Mucosa of rectum (tissue), 2 donors: Measurements from ENCODE around the gene PIK3AP1.
"Not testable (repeated sequence)": the region's sequence is repeated elsewhere in the genome, so short reads cannot be mapped to it uniquely, and the experiment has no call there.

ENCODE experiments used
- H3K27ac ChIP-seq, 2 donors: one replicate each; pipeline ENCODE4 v1.7.0; 2013; ENCODE audit warnings: inconsistent platforms in 2 of 2, low read depth in 2 of 2, low read length in 2 of 2
- H3K27me3 ChIP-seq, 2 donors: one replicate each; pipeline ENCODE4 v1.7.0; 2013; ENCODE audit warnings: low read length in 2 of 2; ENCODE audit not compliant: control insufficient read depth in 2 of 2, insufficient read depth in 2 of 2
- H3K36me3 ChIP-seq, 2 donors: one replicate each; pipeline ENCODE4 v1.7.0; 2013; ENCODE audit warnings: low read length in 2 of 2; ENCODE audit not compliant: control insufficient read depth in 2 of 2, insufficient read depth in 2 of 2
- H3K4me1 ChIP-seq, 2 donors: one replicate each; pipeline ENCODE4 v1.7.0; 2013; ENCODE audit warnings: low read length in 2 of 2, mild to moderate bottlenecking in 1 of 2; ENCODE audit not compliant: control insufficient read depth in 2 of 2, insufficient read depth in 2 of 2
- H3K4me3 ChIP-seq, 2 donors: one replicate each; pipeline ENCODE4 v1.7.0; 2013; ENCODE audit warnings: low read length in 2 of 2
- H3K9ac ChIP-seq, 2 donors: one replicate each; pipeline ENCODE4 v1.7.0; 2013; ENCODE audit warnings: low read length in 2 of 2, low read depth in 1 of 2, mild to moderate bottlenecking in 1 of 2
- H3K9me3 ChIP-seq, 2 donors: one replicate each; pipeline ENCODE4 v1.7.0; 2013; ENCODE audit warnings: low read length in 2 of 2; ENCODE audit not compliant: control insufficient read depth in 2 of 2
- donor health status: healthy.
- donor health status: Normal muscosa, but diverticular disease.

The PIK3AP1 gene

GRCh38 chr10:96688789-96689188 lies 31.5 kb downstream of the PIK3AP1 start:
- no peak overlapping the region for H3K4me3 ChIP-seq
- H3K27ac ChIP-seq: no peak overlapping the region
- H3K27me3 ChIP-seq: no peaks in the 10 kb centered on the region
- H3K9me3 ChIP-seq: no peaks in the 10 kb centered on the region
- H3K4me1 ChIP-seq: peaks cover 0 to 3% of the 10 kb centered on the region in 2 donors
- H3K36me3 ChIP-seq: no peaks in the 10 kb centered on the region
- no peak overlapping the region for H3K9ac ChIP-seq

- Histone ChIP-seq H3K9ac (no peak overlapping the region), H3K36me3 (no peaks in the 10 kb centered on the region), H3K4me1 (peaks cover 0 to 3% of the 10 kb centered on the region in 2 donors), H3K27ac (no peak overlapping the region), H3K9me3 (no peaks in the 10 kb centered on the region), H3K27me3 (no peaks in the 10 kb centered on the region), H3K4me3 (no peak overlapping the region)
Measured at GRCh38 chr10:96687317-96688012, 32.8 kb downstream of the PIK3AP1 start.

GRCh38 chr10:96686514-96686913 lies 33.8 kb downstream of the PIK3AP1 start:
- no peak overlapping the region for H3K9ac ChIP-seq
- H3K9me3 ChIP-seq: no peaks in the 10 kb centered on the region
- no peak overlapping the region for H3K27ac ChIP-seq
- no peaks in the 10 kb centered on the region for H3K27me3 ChIP-seq
- H3K4me1 ChIP-seq: peaks cover 0 to 3% of the 10 kb centered on the region in 2 donors
- H3K36me3 ChIP-seq: no peaks in the 10 kb centered on the region
- H3K4me3 ChIP-seq: no peak overlapping the region

GRCh38 chr10:96685306-96685705 lies 35.0 kb downstream of the PIK3AP1 start:
- no peak overlapping the region for H3K27ac ChIP-seq
- no peak overlapping the region for H3K4me3 ChIP-seq
- no peaks in the 10 kb centered on the region for H3K9me3 ChIP-seq

GRCh38 chr10:96684826-96685225 lies 35.5 kb downstream of the PIK3AP1 start:
- Histone ChIP-seq H3K27ac (no peak overlapping the region), H3K4me3 (no peak overlapping the region), H3K9ac (no peak overlapping the region), H3K4me1 (peaks cover 0 to 3% of the 10 kb centered on the region in 2 donors), H3K9me3 (no peaks in the 10 kb centered on the region), H3K27me3 (no peaks in the 10 kb centered on the region), H3K36me3 (no peaks in the 10 kb centered on the region)

More at GRCh38 chr10:96685306-96685705, 35.0 kb downstream of the PIK3AP1 start:
- H3K27me3 ChIP-seq: no peaks in the 10 kb centered on the region
- H3K4me1 ChIP-seq: peaks cover 0 to 3% of the 10 kb centered on the region in 2 donors
- no peaks in the 10 kb centered on the region for H3K36me3 ChIP-seq
- no peak overlapping the region for H3K9ac ChIP-seq

GRCh38 chr10:96683710-96684109 lies 36.6 kb downstream of the PIK3AP1 start:
- H3K9me3 ChIP-seq: no peaks in the 10 kb centered on the region
- no peaks in the 10 kb centered on the region for H3K36me3 ChIP-seq
- H3K27me3 ChIP-seq: no peaks in the 10 kb centered on the region
- H3K4me3 ChIP-seq: no peak overlapping the region
- H3K4me1 ChIP-seq: peaks cover 0 to 3% of the 10 kb centered on the region in 2 donors
- no peak overlapping the region for H3K9ac ChIP-seq
- no peak overlapping the region for H3K27ac ChIP-seq

GRCh38 chr10:96683065-96683464 lies 37.2 kb downstream of the PIK3AP1 start:
- Histone ChIP-seq H3K27me3 (no peaks in the 10 kb centered on the region), H3K4me3 (no peak overlapping the region), H3K27ac (no peak overlapping the region), H3K9me3 (no peaks in the 10 kb centered on the region), H3K4me1 (peaks cover 0 to 2% of the 10 kb centered on the region in 2 donors), H3K9ac (no peak overlapping the region), H3K36me3 (no peaks in the 10 kb centered on the region)

- no peak overlapping the region for H3K9ac ChIP-seq
- no peak overlapping the region for H3K27ac ChIP-seq
- H3K4me3 ChIP-seq: no peak overlapping the region
- no peaks in the 10 kb centered on the region for H3K4me1 ChIP-seq
- H3K36me3 ChIP-seq: no peaks in the 10 kb centered on the region
- H3K27me3 ChIP-seq: no peaks in the 10 kb centered on the region
- H3K9me3 ChIP-seq: no peaks in the 10 kb centered on the region
Measured at GRCh38 chr10:96681524-96681923, 38.8 kb downstream of the PIK3AP1 start.

GRCh38 chr10:96680463-96680862 lies 39.9 kb downstream of the PIK3AP1 start:
- H3K36me3 ChIP-seq, H3K4me1 ChIP-seq, H3K27ac ChIP-seq, H3K27me3 ChIP-seq, H3K4me3 ChIP-seq, H3K9me3 ChIP-seq, H3K9ac ChIP-seq: not testable (repeated sequence)

GRCh38 chr10:96678725-96679124 lies 41.6 kb downstream of the PIK3AP1 start:
- Histone ChIP-seq H3K27ac (no peak overlapping the region), H3K4me3 (no peak overlapping the region), H3K27me3 (no peaks in the 10 kb centered on the region), H3K4me1 (peaks cover 0 to 7% of the 10 kb centered on the region in 2 donors), H3K9ac (no peak overlapping the region), H3K36me3 (no peaks in the 10 kb centered on the region), H3K9me3 (no peaks in the 10 kb centered on the region)
